WI38 (cell line): ENCODE results near the gene MMP17.

Experiments used
- H3K4me3 ChIP-seq: 2 replicates; pipeline ENCODE4 v1.5.1; 2011; ENCODE audit warnings: low read depth, mild to moderate bottlenecking, control low read depth, low read length
- CTCF ChIP-seq: IDR thresholded peaks from 2 replicates; pipeline ENCODE4 v1.5.1; 2012; ENCODE audit warnings: low read depth, mild to moderate bottlenecking, control low read depth, low read length

Gene MMP17

DNA sequence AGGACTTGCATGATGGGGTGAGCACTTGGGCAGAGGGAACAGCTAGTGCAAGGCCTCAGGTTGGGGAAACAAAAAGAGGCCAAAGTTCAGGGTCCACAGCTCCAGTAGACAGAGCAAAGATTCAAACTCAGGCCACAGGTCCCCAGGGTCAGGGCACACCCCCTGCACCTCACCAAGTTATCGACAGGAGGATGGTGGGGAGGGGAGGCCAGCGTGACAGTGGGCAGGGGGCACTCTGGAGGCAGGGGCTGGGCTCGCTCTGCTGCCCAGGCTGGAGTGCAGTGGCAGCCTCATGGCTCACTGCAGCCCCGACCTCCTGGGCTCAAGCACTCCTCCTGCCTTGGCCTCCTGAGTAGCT lies 33.9 kb downstream of the MMP17 start:
- H3K4me3 ChIP-seq = no peak overlapping the region
- TF ChIP-seq CTCF = no peak

DNA sequence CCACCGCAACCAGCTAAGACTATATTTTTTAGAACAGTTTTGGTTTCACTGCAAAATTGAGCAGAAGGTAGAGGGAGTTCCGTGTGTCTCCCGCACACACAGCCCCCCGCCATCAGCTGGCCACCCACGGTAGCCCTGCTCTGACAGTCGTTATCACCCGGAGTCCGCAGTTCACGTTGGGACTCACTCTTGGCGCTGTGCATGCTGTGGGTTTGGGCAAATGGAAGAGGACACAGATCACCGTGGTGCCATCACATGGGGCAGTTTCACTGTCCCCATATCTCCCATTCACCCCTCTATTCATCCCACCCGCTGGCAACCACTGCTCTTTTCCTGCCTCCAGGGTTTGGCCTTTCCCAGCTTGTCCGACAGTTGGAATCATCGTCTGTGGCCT lies 34.4 kb downstream of the MMP17 start:
- no peak overlapping the region for H3K4me3 ChIP-seq
- TF ChIP-seq CTCF = no peak

DNA sequence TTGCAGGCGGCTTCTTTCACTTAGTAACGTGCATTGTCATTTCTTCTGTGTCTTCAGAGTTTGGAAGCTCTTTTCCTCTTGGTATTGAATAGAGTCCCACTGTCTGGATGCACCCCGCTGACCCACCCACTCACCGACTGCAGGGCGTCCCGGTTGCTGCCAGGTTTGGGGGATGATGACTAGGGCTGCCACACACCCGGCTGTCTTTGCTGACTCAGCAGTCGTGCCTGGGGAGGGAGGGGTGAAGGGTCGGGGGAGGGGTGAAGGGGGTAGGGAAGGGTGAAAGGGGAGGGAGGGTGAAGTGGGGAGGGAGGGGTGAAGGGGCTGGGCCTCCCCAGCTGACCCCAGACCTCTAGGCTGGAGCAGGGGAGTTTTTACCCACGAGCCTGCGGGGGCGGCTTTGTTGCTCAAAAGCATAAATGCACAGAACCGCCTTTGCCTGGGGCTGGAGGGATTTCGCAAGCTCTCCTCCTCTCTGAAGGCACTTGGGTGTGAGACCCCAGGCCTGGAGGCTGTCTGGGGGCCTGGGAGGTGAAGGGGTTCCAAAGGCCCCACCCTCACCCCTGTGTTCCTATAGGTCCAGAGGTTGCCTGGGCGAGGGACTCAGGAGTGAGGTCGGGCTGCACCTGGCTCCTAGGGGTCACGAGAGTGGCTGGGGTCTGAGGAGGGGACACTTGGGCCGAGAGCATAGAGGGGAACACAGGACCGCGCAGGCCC lies 35.0 kb downstream of the MMP17 start:
- no peak overlapping the region for H3K4me3 ChIP-seq
- no peak for TF ChIP-seq CTCF

DNA sequence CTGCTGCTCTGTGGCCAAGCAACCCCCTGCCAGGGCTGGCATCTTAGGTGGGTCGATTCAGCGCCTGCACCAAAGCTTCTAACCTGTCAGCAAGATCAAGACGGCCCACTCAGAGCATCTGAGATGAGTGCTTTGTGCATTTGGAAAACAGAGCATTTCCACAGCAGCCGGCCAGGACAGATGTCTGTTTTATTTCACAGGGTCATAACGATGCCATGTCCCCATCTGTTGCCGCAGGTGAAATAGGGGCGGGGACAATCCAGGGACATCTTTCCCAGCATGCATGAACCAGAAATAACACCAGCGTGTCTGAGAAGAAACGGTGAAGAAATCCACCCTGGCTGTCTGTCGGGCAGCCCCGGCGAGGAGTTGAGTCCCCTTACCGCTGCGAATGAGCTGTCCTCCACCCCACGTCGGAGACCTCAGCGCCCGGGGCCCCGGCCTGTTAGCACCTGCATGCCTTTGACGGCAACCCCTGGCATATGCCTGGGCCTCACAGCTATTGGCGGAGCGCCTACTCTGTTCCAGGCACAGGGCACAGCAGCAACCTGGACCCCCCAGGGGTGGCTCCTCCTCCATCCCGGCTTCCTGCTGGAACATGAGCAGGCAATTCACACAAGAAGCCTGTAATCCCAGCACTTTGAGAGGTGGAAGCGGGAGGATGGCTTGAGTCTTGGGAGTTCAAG lies 35.7 kb downstream of the MMP17 start:
- TF ChIP-seq CTCF = no peak
- H3K4me3 ChIP-seq = no peak overlapping the region

GRCh38 chr12:131864469-131864868 lies 36.3 kb downstream of the MMP17 start:
- TF ChIP-seq CTCF = no peak
- no peak overlapping the region for H3K4me3 ChIP-seq

DNA sequence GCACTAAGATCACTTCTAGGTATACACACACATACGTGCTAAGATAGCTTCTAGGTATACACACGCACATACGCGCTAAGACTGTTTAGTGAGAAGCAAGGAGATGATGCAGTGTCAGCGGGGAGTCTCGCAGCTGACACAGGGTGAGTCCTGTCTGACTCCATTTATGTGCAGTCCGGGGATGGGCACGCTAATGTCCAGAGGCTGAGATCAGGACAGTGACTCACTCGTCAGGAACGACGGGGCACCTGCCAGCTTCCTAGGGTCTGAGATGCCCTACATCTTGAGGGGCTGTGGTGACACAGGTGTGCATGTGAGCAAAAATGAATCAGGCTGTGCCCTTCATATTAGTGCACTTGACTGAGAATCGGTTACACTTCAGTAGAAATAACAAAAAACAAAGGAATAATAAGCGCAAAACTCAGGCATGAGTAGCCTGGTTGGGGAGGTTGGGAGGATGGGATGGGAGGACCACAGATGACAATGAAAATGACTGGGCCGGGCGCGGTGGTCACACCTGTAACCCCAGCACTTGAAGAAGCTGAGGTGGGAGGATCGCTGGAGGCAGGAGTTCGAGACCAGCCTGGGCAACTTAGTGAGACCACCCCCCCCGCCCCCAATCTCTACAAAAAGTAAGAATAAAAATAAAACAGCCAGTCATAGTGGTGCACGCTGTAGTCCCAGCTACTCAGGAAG lies 37.1 kb downstream of the MMP17 start:
- no peak for TF ChIP-seq CTCF
- H3K4me3 ChIP-seq = no peak overlapping the region

- H3K4me3 ChIP-seq = no peak overlapping the region
- TF ChIP-seq CTCF = no peak
Measured at GRCh38 chr12:131867471-131867870, 39.3 kb downstream of the MMP17 start.
